ENCODE measurements around the gene CEP43.

Gene CEP43

DNA sequence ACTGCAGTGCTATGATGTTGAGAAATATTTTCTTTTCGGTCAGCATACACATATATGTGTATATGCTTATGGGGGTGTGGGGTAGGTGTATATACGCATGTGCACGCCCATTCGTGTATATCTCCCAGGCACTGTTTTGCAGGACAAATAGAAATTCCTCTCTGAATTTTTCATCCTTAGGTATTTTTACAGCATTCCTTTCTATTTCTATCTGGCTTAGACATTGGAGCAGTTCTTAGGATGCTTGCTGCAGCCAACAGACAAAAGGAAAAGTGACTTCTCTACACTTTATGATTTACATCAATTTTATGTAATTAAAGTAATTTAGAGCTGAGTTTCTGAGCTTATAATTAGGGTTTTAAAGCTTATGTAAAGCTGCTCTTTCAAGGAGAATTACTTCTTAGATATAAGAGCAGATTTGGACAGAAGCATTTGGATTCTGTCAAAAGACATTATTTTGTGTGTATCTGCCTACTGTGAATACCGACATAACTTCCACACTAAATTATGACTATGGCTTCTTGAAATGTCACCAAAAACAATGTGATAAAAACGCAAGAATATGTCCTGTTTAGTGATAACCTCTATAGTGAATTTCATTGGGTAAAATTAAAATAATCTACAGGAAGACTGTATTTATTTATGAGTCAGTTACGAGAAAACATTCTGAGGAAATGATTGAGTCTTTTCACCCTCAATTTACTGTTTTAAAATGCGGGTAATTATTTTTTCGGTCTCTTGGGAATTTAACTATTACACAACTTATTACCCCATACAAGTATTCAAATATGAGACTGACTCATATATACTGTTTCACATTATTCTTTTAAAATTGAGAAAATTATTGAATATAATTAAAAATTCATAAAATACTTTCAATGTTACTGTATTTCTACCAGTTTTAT is 21.3 kb upstream of the CEP43 start:
- H3K4me3 ChIP-seq (ENCODE audit: low read depth, low read length): no peak overlapping the region
- in situ Hi-C loops (cut with HindIII; ENCODE audit: low sequenced_read_pairs): no loop called here
- TF ChIP-seq, protein P1, sequence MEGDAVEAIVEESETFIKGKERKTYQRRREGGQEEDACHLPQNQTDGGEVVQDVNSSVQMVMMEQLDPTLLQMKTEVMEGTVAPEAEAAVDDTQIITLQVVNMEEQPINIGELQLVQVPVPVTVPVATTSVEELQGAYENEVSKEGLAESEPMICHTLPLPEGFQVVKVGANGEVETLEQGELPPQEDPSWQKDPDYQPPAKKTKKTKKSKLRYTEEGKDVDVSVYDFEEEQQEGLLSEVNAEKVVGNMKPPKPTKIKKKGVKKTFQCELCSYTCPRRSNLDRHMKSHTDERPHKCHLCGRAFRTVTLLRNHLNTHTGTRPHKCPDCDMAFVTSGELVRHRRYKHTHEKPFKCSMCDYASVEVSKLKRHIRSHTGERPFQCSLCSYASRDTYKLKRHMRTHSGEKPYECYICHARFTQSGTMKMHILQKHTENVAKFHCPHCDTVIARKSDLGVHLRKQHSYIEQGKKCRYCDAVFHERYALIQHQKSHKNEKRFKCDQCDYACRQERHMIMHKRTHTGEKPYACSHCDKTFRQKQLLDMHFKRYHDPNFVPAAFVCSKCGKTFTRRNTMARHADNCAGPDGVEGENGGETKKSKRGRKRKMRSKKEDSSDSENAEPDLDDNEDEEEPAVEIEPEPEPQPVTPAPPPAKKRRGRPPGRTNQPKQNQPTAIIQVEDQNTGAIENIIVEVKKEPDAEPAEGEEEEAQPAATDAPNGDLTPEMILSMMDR (IDR thresholded peaks at IDR 0.05; ENCODE audit: low read depth, low read length, missing control alignments): no peak
- DNase-seq (ENCODE audit: low read depth): no peak

DNA sequence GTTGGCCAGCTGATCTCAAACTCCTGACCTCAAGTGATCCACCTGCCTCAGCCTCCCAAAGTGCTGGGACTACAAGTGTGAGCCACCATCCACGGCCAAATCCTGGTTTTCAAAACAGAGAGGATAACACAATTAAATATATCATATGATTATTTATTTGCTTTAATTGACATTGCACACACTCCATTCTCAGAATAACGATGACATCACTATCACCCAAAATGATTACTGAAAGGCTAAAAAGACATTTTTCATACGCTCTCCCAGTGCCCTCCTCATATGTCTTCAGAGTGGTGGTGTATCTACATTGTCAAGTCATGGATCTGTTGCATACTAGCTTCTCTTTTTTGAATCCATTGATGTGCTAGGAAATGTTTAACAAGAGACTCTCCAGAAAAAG is 18.5 kb upstream of the CEP43 start:
- H3K4me3 ChIP-seq (ENCODE audit: low read depth, low read length): no peak overlapping the region
- no peak for DNase-seq (ENCODE audit: low read depth)
- TF ChIP-seq, protein P1 (IDR thresholded peaks at IDR 0.05; ENCODE audit: low read depth, low read length, missing control alignments): no peak
- in situ Hi-C loops (cut with HindIII; ENCODE audit: low sequenced_read_pairs): no loop called here

DNA sequence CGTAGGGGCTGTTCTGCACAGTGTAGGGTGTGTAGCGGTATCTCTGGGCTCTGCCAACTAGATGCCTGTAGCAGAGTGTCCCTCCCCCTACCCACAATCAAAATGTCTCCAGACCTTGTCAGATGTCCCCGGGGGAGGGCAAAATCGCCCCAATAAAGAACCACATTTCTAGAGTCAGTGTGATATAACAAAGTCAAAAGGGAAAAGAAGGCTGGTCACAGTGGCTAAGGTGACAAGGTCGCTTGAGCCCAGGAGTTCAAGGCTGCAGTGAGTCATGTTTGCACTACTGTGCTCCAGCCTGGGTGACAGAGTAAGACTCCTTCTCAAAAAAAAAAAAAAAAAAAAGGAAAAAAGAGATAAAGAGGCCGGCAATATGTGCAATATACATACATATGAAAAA is 11.7 kb upstream of the CEP43 start:
- TF ChIP-seq, protein P1 (IDR thresholded peaks at IDR 0.05; ENCODE audit: low read depth, low read length, missing control alignments): no peak
- in situ Hi-C loops (cut with HindIII; ENCODE audit: low sequenced_read_pairs): no loop called here
- no peak for DNase-seq (ENCODE audit: low read depth)
- H3K4me3 ChIP-seq (ENCODE audit: low read depth, low read length): no peak overlapping the region

DNA sequence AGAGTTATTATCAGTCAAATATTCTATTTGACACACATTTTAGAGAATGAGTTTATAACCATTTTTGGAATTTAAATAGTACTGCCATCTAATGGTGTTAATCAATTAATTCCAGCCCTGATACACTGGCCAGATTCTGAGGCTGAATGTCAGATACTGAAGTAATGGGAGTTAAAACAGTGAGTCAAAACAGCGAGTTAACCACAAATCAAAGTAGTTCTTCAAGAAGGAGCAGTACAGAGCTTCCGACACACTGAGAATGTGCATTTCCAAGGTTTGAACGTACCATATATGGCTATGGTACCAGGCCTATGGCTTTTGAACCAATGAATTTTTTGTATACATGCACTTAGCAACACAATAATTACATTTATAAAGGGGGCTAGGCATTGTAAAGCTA is 11.3 kb upstream of the CEP43 start:
- in situ Hi-C loops (cut with HindIII; ENCODE audit: low sequenced_read_pairs): no loop called here
- no peak overlapping the region for H3K4me3 ChIP-seq (ENCODE audit: low read depth, low read length)
- TF ChIP-seq, protein P1 (IDR thresholded peaks at IDR 0.05; ENCODE audit: low read depth, low read length, missing control alignments): no peak
- no peak for DNase-seq (ENCODE audit: low read depth)

DNA sequence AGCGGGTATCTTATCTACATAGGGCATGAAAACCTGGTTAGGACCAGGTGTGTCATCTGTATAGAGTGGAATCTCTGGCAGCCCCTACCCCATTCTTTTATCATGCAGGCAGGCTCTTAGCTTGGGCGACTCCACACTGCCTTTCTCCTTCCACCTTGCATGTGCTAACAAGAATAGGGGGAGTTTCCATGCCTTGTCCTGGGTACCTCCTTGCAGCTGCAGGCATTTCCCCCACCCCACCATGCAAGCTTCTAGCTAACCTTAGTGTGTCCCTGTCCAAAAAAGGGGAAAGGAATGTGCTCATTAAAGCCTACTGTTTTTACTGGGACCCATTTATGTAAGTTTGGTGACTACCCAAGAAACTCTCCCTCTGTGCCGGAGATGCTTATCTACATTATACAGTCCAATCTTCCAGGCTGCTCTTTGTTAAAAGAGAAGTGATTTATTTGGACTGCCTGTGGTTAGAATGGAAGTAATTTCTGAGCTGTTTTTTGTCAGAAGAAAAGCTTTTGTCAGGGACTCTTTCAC is 10.5 kb upstream of the CEP43 start:
- no peak overlapping the region for H3K4me3 ChIP-seq (ENCODE audit: low read depth, low read length)
- in situ Hi-C loops (cut with HindIII; ENCODE audit: low sequenced_read_pairs): no loop called here
- DNase-seq (ENCODE audit: low read depth): no peak
- TF ChIP-seq, protein P1 (IDR thresholded peaks at IDR 0.05; ENCODE audit: low read depth, low read length, missing control alignments): no peak

DNA sequence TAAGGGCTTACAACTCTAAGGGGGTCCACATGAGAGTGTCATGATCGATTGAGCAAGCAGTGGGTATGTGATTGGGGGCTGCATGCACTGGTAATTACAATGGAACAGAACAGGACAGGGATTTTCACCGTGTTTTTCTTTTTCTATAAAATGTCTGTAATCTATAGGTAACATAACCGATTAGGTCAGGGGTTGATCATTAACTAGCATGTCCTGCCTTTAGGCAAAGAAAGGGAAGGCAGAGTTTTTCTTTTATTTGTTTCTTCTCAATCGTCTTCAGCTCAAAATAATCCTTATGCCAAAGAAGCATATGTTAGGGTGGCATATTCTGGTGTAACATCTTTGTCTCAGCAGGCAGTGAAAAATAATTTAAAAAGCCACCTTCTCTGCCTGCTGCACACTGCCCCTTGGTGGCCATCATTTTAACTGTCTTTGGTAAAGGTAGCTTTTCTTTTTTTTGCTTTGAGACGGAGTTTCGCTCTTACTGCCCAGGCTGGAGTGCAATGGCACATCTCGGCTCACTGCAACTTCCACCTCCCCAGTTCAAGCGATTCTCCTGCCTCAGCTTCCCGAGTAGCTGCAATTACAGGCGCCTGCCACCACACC is 9.7 kb upstream of the CEP43 start:
- in situ Hi-C loops (cut with HindIII; ENCODE audit: low sequenced_read_pairs): no loop called here
- peak; percentile 20 for DNase-seq (ENCODE audit: low read depth)
- H3K4me3 ChIP-seq (ENCODE audit: low read depth, low read length): no peak overlapping the region
- TF ChIP-seq, protein P1 (IDR thresholded peaks at IDR 0.05; ENCODE audit: low read depth, low read length, missing control alignments): peak; percentile 57
